Lung (tissue), 12 donors: ENCODE measurements around the gene UNC50. TPM values are rescaled to one million over a fixed set of nuclear protein-coding genes. Genes with fewer than 3 reads are reported as not detected.

Experiments
- ATAC-seq: fragments of 200-7000 bp; cut with Tn5 transposase; one replicate; pipeline ENCODE4 v1.9.1; 2020; ENCODE audit warnings: moderate number of reproducible peaks; ENCODE audit not compliant: insufficient read depth, low FRiP score
- DNase-seq, 3 donors: peaks; one replicate each; pipeline ENCODE4 v3.0.0-alpha.2; 2013 to 2017
- H3K27ac ChIP-seq, 2 donors: one replicate each; pipeline ENCODE4 v1.5.1; 2013; ENCODE audit warnings: mild to moderate bottlenecking in 2 of 2, moderate library complexity in 2 of 2, control low read depth in 1 of 2, inconsistent platforms in 1 of 2, low read depth in 1 of 2, low read length in 1 of 2
- H3K27me3 ChIP-seq, 3 donors: one replicate each; pipeline ENCODE4 v1.5.1; 2013; ENCODE audit warnings: low read length in 2 of 3; ENCODE audit not compliant: control insufficient read depth in 3 of 3, insufficient read depth in 3 of 3
- H3K36me3 ChIP-seq, 4 donors: one replicate each; pipeline ENCODE4 v1.5.1; 2013; ENCODE audit warnings: low read length in 4 of 4, mild to moderate bottlenecking in 1 of 4, moderate library complexity in 1 of 4; ENCODE audit not compliant: control insufficient read depth in 4 of 4, insufficient read depth in 4 of 4
- H3K4me1 ChIP-seq, 5 donors: one replicate each; pipeline ENCODE4 v1.5.1; 2013; ENCODE audit warnings: low read length in 5 of 5, mild to moderate bottlenecking in 2 of 5, moderate library complexity in 1 of 5; ENCODE audit not compliant: control insufficient read depth in 5 of 5, insufficient read depth in 5 of 5
- H3K4me3 ChIP-seq: one replicate; pipeline ENCODE4 v1.5.1; 2013; ENCODE audit warnings: mild to moderate bottlenecking, control low read depth, moderate library complexity
- H3K9ac ChIP-seq, 2 donors: one replicate each; pipeline ENCODE4 v1.5.1; 2013; ENCODE audit warnings: low read length in 2 of 2, control low read depth in 1 of 2; ENCODE audit not compliant: insufficient read depth in 1 of 2
- H3K9me3 ChIP-seq, 4 donors: one replicate each; pipeline ENCODE4 v1.5.1; 2013; ENCODE audit warnings: low read length in 3 of 4, mild to moderate bottlenecking in 1 of 4, moderate library complexity in 1 of 4; ENCODE audit not compliant: control insufficient read depth in 4 of 4, insufficient read depth in 3 of 4
- CTCF ChIP-seq: IDR thresholded peaks from 2 replicates; pipeline ENCODE4 v1.5.1; 2012; ENCODE audit warnings: mild to moderate bottlenecking; ENCODE audit errors: control extremely low read depth, extremely low read depth
- WGBS, 2 donors: extraction: QIAGEN DNeasy Blood & Tissue Kit; methylation state at CpG; one replicate each; pipeline ENCODE4 v1.1.7; 2013; 5-methylcytosine and 5-hydroxymethylcytosine counted together
- polyA plus RNA-seq, 2 donors: library from polyadenylated mRNA; stranded (reverse); fragments of 200-250 nt; gene quantifications; one replicate each; pipeline ENCODE4 v1.2.1, GENCODE V29; 2013
- total RNA-seq, 2 donors: library from RNA; depleted of rRNA in 1 of 2; stranded (reverse); fragments of >200 nt in 1 of 2; gene quantifications; one replicate each; pipeline ENCODE4 v1.2.1, GENCODE V29; 2014 to 2021
- donor health status: control.
- donor health status: control.
- donor health status: Bipolar disorder and iron deficiency.
- donor health status: healthy.
- donor health status: DM: yes; HTN: yes; CAD: no.

UNC50 gene
- total and polyA plus RNA-seq, 4 donors = 36.4 to 54.7 (median 43.7) TPM

GRCh38 chr2:98580656-98581284 lies 27.6 kb upstream of the UNC50 start:
- H3K36me3 ChIP-seq = peaks cover 3 to 57% (median 19%) of the 10 kb centered on the region in 4 donors
- H3K4me3 ChIP-seq = no peak overlapping the region
- WGBS, 2 donors = 92 to 95% methylated on average over 10 of the region's 10 CpGs
- H3K9me3 ChIP-seq = peaks cover 0 to 1% (median 0%) of the 10 kb centered on the region in 4 donors
- H3K9ac ChIP-seq = no peak overlapping the region
- no peak for TF ChIP-seq CTCF
- no peaks in the 10 kb centered on the region for H3K4me1 ChIP-seq
- H3K27me3 ChIP-seq = no peaks in the 10 kb centered on the region
- no peak overlapping the region for H3K27ac ChIP-seq
- no peak for ATAC-seq
- DNase-seq = no peak

GRCh38 chr2:98582523-98582922 lies 25.9 kb upstream of the UNC50 start:
- WGBS, 2 donors = 97 to 98% methylated on average over 9 of the region's 9 CpGs
- no peak for TF ChIP-seq CTCF
- H3K27ac ChIP-seq = no peak overlapping the region
- no peak overlapping the region for H3K9ac ChIP-seq
- H3K9me3 ChIP-seq = peaks cover 0 to 1% (median 0%) of the 10 kb centered on the region in 4 donors
- H3K4me3 ChIP-seq = no peak overlapping the region
- no peaks in the 10 kb centered on the region for H3K4me1 ChIP-seq
- H3K27me3 ChIP-seq = no peaks in the 10 kb centered on the region
- H3K36me3 ChIP-seq = peaks cover 3 to 46% (median 19%) of the 10 kb centered on the region in 4 donors
- no peak for ATAC-seq
- DNase-seq = no peak

- no peak overlapping the region for H3K9ac ChIP-seq
- 95 to 97% methylated on average over 7 of the region's 7 CpGs for WGBS, 2 donors
- no peaks in the 10 kb centered on the region for H3K27me3 ChIP-seq
- ATAC-seq (no peak), DNase-seq (no peak)
- H3K4me1 ChIP-seq = no peaks in the 10 kb centered on the region
- TF ChIP-seq CTCF = no peak
- peaks cover 3 to 40% (median 19%) of the 10 kb centered on the region in 4 donors for H3K36me3 ChIP-seq
- H3K4me3 ChIP-seq = no peak overlapping the region
- peaks cover 0 to 1% (median 0%) of the 10 kb centered on the region in 4 donors for H3K9me3 ChIP-seq
- H3K27ac ChIP-seq = no peak overlapping the region
Observed at GRCh38 chr2:98583276-98583675, 25.1 kb upstream of the UNC50 start.
